HG03066 (cell line): ENCODE results near the gene GFER.
"Not testable (repeated sequence)": the region's sequence is repeated elsewhere in the genome, so short reads cannot be mapped to it uniquely, and the experiment has no call there.

Experiments used
- ATAC-seq: cut with Tn5 transposase; IDR thresholded peaks from one replicate; pipeline ENCODE4 v1.9.1; 2021; ENCODE audit warnings: low read depth; ENCODE audit not compliant: unreplicated experiment

Gene GFER

DNA sequence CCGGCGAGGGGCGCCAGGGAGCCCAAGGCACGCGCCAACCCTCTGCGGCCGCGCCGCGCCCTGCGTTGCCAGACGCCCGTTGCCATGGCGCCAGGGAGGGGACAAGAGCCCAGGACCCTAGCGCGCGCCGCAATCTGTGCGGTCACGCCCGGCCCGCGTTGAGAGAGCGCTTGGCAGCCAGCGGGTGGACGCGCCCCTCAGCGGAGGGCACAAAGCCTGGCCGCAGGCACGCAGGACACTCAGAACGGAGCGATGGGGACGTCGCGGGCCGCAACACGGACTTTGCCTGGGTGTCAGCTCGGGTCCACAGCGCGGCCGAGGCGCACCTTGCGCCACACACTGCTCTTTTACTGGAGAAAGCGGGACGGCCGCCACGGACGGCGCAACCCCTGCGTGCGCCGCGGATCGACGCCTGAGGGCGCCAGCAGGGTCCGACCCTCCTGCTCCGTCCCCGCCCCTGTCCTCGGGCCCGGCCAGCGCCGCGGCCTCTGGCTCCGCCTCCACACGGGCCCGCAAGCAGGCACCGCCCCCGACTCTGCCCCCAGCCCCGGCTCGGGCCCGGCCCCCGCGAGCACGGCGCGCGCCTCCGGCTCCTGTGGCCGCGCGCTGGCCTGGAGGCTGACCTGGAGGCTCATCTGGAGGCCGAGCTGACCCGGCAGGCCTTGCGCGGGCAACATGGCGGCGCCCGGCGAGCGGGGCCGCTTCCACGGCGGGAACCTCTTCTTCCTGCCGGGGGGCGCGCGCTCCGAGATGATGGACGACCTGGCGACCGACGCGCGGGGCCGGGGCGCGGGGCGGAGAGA lies at the start of gene GFER:
TSS of gene GFER (plus strand) at position 650 of the 803 bp plus-strand sequence. CDS start at position 676, 26 bp downstream.
- ATAC-seq = peak; percentile 75

- ATAC-seq = no peak
Observed at GRCh38 chr16:1936945-1937479, 47.0 kb upstream of the GFER start.

DNA sequence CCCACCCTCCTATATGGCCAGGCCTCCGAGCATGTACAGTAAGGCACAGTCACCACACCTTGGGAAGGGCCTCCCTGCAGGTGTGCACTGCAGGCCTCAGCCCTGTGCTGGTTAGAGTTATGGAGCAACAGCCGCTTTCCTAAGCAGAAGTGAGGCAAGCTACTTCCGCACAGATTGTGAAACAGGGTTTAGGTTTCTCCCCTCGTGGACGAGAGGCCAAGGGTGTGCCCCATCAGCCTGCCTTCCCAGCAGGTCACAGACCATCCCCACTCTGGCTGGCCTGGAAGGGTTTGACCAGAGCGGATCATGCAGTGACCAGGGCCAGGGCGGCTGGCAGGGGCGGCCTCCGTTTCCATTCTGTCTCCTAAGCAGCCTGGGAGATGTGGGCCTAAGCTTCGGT lies 45.7 kb upstream of the GFER start:
- no peak for ATAC-seq

- ATAC-seq = no peak
Observed at GRCh38 chr16:1938910-1939309, 45.1 kb upstream of the GFER start.

DNA sequence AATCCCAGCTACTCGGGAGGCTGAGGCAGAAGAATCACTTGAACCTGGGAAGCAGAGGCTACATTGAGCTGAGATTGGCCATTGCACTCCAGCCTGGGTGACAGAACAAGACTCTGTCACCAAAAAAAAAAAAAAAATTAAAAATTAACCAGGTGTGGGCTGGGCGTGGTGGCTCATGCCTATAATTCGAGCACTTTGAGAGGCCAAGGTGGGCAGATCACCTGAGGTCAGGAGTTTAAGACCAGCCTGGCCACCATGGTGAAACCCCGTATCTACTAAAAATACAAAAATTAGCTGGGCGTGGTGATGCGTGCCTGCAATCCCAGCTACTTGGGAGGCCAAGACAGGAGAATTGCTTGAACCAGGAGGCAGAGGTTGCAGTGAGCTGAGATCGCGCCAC lies 44.2 kb upstream of the GFER start:
- not testable (repeated sequence) for ATAC-seq

DNA sequence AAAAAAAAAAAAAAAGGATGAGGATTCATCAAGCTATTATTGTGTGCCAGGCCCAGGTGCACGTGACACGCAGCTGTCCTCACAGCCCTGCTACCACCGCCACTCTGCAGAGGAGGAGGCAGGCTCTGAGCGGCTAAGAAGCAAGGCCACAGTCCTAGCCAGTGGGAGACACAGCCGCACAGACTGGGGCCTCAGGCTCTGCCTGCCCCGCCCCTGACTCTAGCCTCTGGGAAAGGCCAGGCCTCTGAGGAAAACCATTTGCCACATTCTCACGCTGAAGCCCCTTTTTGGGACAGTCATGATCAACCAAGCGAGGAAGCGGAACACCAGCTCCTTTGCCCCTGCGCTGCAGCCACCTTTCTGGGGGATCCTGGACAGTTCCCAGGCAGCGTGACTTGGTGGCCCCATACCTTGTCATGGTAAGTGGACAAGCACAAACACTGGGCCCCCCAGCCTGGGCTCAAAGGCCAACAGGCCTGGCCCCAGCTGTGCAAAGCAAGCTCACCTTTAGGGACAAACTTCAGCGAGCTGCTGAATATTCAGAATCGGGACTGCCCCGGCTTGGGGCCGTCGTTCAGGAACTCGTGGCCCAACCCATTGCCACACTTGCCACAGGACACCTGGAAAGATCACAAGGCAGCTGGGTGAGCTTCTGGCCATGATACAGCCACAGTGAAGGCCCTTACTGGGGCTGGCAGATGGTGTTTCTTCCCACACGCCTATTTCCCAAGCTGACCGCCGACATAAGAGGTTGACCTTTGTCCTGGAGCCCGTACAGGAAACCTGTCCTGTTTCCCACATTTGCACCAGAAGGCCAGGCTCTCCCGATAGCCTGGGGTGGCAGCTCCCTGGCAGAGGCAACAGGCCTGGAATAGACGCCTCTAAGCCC lies 43.5 kb upstream of the GFER start:
- ATAC-seq = no peak

- ATAC-seq = no peak
Observed at GRCh38 chr16:1941162-1942046, 42.6 kb upstream of the GFER start.

GRCh38 chr16:1942047-1942809 lies 41.8 kb upstream of the GFER start:
- no peak for ATAC-seq

DNA sequence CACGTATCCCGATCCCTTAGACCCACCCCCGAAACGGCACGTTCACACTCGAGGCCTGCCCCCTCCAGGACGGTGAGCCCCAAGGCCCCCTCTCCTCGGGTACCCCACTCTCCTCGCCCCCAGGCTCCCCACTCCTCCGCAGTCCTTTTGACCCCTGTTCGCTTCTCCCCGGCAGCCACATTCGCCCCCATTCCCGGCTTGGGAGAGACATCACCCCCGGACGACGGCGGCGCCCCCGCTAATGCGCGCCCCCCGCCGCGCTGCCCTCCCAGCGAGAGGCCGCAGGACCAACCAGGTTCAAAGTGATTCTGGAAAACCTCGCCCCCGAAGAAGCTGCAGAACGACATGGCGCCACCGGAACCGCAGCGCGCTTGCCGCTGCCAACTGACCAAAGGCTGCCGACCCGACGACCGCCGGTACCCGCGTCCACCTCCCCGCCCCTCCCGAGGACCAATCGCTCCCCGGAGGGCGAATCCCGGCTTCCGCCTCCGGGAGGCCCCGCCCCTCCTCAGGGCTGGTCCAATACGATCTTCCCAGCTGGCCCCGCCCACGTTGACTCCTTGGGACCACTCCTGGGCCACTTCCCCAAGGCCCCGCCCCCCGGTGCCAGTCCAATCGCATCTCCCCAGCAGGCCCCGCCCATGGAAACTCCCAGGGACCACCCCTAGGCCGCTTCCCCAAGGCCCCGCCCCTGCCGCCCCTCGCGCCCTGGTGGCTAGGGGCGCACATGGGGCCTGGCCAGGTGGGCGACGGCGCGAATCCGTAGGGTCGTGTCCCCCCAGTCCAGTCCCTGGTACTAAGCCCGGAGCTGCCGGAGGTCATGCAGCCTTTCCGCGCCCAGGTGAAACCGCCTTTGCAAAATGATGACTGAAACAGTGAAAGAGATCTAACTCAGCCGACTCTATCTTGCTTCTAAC lies 40.9 kb upstream of the GFER start, which contains the start of gene MSRB1:
TSS of gene MSRB1 (minus strand) at position 390 of the 917 bp plus-strand sequence. CDS start at position 347, 43 bp downstream.
- ATAC-seq = peak; percentile 83

- ATAC-seq = no peak
Observed at GRCh38 chr16:1944612-1945199, 39.3 kb upstream of the GFER start.

DNA sequence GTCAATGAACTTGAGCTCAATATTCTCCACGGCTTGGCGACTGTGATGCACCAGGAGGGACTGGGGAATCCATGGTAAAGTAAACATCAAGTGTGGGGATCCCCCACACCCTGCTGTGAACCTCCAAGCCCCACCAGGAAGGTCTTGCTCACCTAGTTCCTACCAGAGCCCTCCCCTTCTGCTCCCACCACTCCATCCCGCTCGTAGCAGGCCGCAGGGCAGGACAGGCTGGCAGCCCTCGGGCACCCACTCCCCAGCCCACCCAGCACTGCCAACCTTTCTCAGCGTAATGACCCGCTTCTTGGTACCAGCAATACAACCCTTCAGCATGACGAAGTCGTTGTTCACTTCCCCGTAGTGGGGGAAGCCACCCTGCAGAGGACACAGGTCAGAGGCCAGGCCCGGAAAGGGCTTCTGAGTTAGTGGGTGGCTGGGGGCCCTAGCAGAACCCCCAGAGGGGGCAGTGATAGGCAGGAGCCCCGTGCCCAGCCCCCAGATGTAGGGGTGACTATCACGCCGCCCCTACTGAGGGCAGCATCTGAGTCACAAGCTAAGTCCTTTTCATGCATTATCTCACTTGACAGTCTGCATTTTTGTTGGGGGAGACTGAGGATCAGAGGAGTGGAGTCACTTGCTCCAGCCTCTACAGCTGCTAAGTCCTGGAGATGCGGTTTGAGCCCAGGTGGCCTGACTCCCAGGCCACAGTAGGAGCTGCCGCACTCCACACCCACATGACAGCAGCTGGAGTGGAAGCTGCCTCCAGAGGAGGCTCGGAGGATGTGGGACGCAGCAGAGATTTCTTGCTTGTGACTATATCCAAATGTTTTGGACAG lies 38.2 kb upstream of the GFER start:
- ATAC-seq = no peak

DNA sequence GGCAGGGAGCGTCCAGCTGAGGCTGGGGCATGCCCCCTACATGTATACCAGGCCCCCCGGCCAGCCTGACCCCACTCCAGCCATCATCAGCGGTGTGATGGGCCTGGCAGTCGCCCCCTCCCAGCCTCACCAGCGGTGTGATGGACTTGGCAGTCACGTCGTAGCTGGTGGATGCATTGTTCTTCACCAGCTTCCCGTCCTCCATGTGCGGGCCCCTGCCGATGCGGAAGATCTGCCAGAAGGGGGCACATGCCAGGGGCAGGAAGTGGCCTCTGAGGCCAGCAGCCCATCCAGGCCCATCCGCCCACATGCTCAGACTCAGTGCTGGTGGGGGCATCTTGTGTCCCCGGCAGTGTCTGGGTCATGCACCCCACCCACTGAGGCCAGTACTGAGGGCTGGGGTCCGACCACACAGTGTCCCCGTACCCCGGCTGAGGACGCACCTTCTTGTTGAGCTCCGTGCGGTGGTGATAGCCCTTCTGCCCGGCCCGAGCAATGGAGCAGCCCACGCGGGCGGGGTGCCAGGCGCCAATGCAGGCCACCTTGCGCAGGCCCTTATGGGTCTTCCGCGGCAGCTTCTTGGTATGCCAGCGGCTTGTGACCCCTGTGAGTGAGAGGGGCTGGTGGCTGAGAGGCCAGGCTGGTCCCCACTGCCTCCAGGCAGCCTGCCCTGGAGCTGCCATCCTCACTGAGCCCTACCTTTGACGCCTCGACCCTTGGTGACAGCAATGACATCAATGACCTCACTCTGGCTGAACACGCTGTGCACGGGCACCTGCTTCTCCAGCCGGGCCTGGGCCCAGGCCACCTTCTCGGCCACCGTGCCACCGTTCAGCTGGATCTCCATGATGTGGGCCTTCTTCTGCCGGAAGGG lies 37.3 kb upstream of the GFER start:
- no peak for ATAC-seq

GRCh38 chr16:1947369-1947670 lies 36.7 kb upstream of the GFER start:
- ATAC-seq = no peak

- no peak for ATAC-seq
Observed at GRCh38 chr16:1949507-1949906, 34.5 kb upstream of the GFER start.

- no peak for ATAC-seq
Observed at GRCh38 chr16:1950047-1950446, 33.9 kb upstream of the GFER start.

GRCh38 chr16:1950559-1950958 lies 33.4 kb upstream of the GFER start:
- ATAC-seq = no peak
